D721Med (cell line): ENCODE measurements around the gene LCTL.
"Not testable (repeated sequence)": the region's sequence is repeated elsewhere in the genome, so short reads cannot be mapped to it uniquely, and the experiment has no call there.

Source experiments
- DNase-seq: peaks from one replicate; pipeline ENCODE4 v3.0.0; 2011; ENCODE audit warnings: low spot score; ENCODE audit not compliant: insufficient read length
- FAIRE-seq: peaks from 2 replicates; lab custom pipeline; 2011; peaks lifted over from hg19 to GRCh38; lab: Jason Lieb, UNC
- TF ChIP-seq, protein P1 (sequence below): IDR thresholded peaks from 2 replicates; pipeline ENCODE4 v1.5.1; 2012; ENCODE audit warnings: mild to moderate bottlenecking, control low read depth; ENCODE audit not compliant: insufficient read depth; ENCODE audit errors: missing control alignments

LCTL gene

GRCh38 chr15:66502491-66502890, 63.3 kb downstream of the LCTL start:
- DNase-seq (no peak), FAIRE-seq (no peak)

GRCh38 chr15:66500346-66500745, 65.5 kb downstream of the LCTL start:
- not testable (repeated sequence) for FAIRE-seq, DNase-seq

More at GRCh38 chr15:66502491-66502890, 63.3 kb downstream of the LCTL start:
- TF ChIP-seq, protein P1, sequence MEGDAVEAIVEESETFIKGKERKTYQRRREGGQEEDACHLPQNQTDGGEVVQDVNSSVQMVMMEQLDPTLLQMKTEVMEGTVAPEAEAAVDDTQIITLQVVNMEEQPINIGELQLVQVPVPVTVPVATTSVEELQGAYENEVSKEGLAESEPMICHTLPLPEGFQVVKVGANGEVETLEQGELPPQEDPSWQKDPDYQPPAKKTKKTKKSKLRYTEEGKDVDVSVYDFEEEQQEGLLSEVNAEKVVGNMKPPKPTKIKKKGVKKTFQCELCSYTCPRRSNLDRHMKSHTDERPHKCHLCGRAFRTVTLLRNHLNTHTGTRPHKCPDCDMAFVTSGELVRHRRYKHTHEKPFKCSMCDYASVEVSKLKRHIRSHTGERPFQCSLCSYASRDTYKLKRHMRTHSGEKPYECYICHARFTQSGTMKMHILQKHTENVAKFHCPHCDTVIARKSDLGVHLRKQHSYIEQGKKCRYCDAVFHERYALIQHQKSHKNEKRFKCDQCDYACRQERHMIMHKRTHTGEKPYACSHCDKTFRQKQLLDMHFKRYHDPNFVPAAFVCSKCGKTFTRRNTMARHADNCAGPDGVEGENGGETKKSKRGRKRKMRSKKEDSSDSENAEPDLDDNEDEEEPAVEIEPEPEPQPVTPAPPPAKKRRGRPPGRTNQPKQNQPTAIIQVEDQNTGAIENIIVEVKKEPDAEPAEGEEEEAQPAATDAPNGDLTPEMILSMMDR, result no peak

GRCh38 chr15:66498501-66499386, 67.1 kb downstream of the LCTL start:
- DNase-seq, result no peak
- no peak for FAIRE-seq
- TF ChIP-seq, protein P1, result peak; percentile 31
